ENCODE data around the gene TNS1. TPM values are rescaled to one million over a fixed set of nuclear protein-coding genes. Genes with fewer than 3 reads are reported as not detected.

TNS1 gene
- polyA plus RNA-seq, 1 of the 3 experiments (the other 2 are of a cell fraction) = 12.1 TPM

GRCh38 chr2:217785544-217786045 is 217.2 kb downstream of the TNS1 start:
- no peak overlapping the region for H3K27ac ChIP-seq (ENCODE audit: low read depth in 2 of 2, low read length in 1 of 2)
- no peaks in the 10 kb centered on the region for H3K27me3 ChIP-seq (ENCODE audit: insufficient read depth)
- no peak overlapping the region for H3K9ac ChIP-seq
- WGBS (ENCODE audit: low lambda C conversion rate) = 22% methylated on average over 9 of the region's 10 CpGs
- H4K20me1 ChIP-seq (ENCODE audit: insufficient read depth) = no peaks in the 10 kb centered on the region; the same call in 1 of the 2 replicates
- H3K79me2 ChIP-seq (ENCODE audit: insufficient read depth) = no peaks in the 10 kb centered on the region
- H3K4me1 ChIP-seq (ENCODE audit: control insufficient read depth in 1 of 2, insufficient read depth in 2 of 2, low read depth in 1 of 2, low read length in 1 of 2) = peaks cover 0 to 9% of the 10 kb centered on the region in 2 experiments; a peak in 2 of 4 replicates
- H3K4me3 ChIP-seq (ENCODE audit: low read depth in 2 of 2, low read length in 1 of 2) = no peak overlapping the region; a peak in 1 of 4 replicates
- peak; percentile 90 for DNase-seq
- no peaks in the 10 kb centered on the region for H3K9me2 ChIP-seq
- peak overlapping the region; percentile 77; the same call in 1 of the 2 replicates for H2AFZ ChIP-seq (ENCODE audit: low read depth)
- H3F3A ChIP-seq (replicated peaks; ENCODE audit: insufficient read depth) = peaks cover 29% of the 10 kb centered on the region
- H3K9me3 ChIP-seq = no peaks in the 10 kb centered on the region
- ChIA-PET POLR2A (interaction anchor here (0.6 to 2.3 kb wide), 4 partner anchors 102 to 249 kb away, joined by 3 to 8 read pairs (median 5); no protein-coding TSS in a partner anchor), CTCF (interaction anchor here (0.6 to 18.5 kb wide), 71 partner anchors 8 to 611 kb away, joined by 3 to 666 read pairs (median 6); partner anchors contain the start of genes RUFY4 and TNS1)
- TF ChIP-seq SMC3 (IDR thresholded peaks at IDR 0.05; ENCODE audit: low read depth, low read length) = peak; percentile 82
- TF ChIP-seq POLR2AphosphoS5 (IDR thresholded peaks at IDR 0.05; ENCODE audit: low read depth, low read length) = no peak
- TF ChIP-seq YY1 (IDR thresholded peaks at IDR 0.05; ENCODE audit: low read depth) = no peak
- no peak for TF ChIP-seq GATA2 (CRISPR knock-in tag; IDR thresholded peaks at IDR 0.05)
- no peak for TF ChIP-seq RFX5 (IDR thresholded peaks at IDR 0.05; ENCODE audit: low read length)
- TF ChIP-seq CTCF (IDR thresholded peaks at IDR 0.05) = peak; percentile 94
- peak; percentile 98 for TF ChIP-seq RAD21 (IDR thresholded peaks at IDR 0.05; ENCODE audit: low read length)
- peaks cover 0 to 24% of the 10 kb centered on the region in 2 experiments for H3K36me3 ChIP-seq (replicated peaks in 1 of 2; ENCODE audit: control insufficient read depth in 1 of 2, insufficient read depth in 2 of 2, low read length in 1 of 2)
- no peak overlapping the region for H3K4me2 ChIP-seq

GRCh38 chr2:217784996-217785543 is 217.7 kb downstream of the TNS1 start:
- Histone ChIP-seq H3F3A (replicated peaks; ENCODE audit: insufficient read depth) (peaks cover 24% of the 10 kb centered on the region), H3K9ac (no peak overlapping the region), H2AFZ (ENCODE audit: low read depth) (peak overlapping the region; percentile 77; the same call in 1 of the 2 replicates), H3K36me3 (replicated peaks in 1 of 2; ENCODE audit: control insufficient read depth in 1 of 2, insufficient read depth in 2 of 2, low read length in 1 of 2) (peaks cover 0 to 26% of the 10 kb centered on the region in 2 experiments), H3K9me3 (no peaks in the 10 kb centered on the region), H3K4me2 (no peak overlapping the region), H3K9me2 (no peaks in the 10 kb centered on the region), H4K20me1 (ENCODE audit: insufficient read depth) (no peaks in the 10 kb centered on the region), H3K4me1 (ENCODE audit: control insufficient read depth in 1 of 2, insufficient read depth in 2 of 2, low read depth in 1 of 2, low read length in 1 of 2) (peaks cover 0 to 9% of the 10 kb centered on the region in 2 experiments; a peak in 2 of 4 replicates), H3K27ac (ENCODE audit: low read depth in 2 of 2, low read length in 1 of 2) (no peak overlapping the region), H3K79me2 (ENCODE audit: insufficient read depth) (no peaks in the 10 kb centered on the region), H3K4me3 (ENCODE audit: low read depth in 2 of 2, low read length in 1 of 2) (no peak overlapping the region; a peak in 1 of 4 replicates), H3K27me3 (ENCODE audit: insufficient read depth) (no peaks in the 10 kb centered on the region)
- POLR2A ChIA-PET = interaction anchor here (0.6 to 2.3 kb wide), 4 partner anchors 102 to 250 kb away, joined by 3 to 8 read pairs (median 5); no protein-coding TSS in a partner anchor
- CTCF ChIA-PET = interaction anchor here (0.6 to 18.5 kb wide), 62 partner anchors 9 to 611 kb away, joined by 3 to 666 read pairs (median 6); partner anchors contain the start of genes RUFY4 and TNS1
- TF ChIP-seq RCOR1 (IDR thresholded peaks at IDR 0.05; ENCODE audit: low read length) (no peak), JUND (IDR thresholded peaks at IDR 0.05) (no peak), USF1 (IDR thresholded peaks at IDR 0.05; ENCODE audit: borderline replicate concordance, low read depth) (no peak), SIN3A (IDR thresholded peaks at IDR 0.05; ENCODE audit: borderline replicate concordance, low read depth, low read length) (no peak), GATA2 (CRISPR knock-in tag; IDR thresholded peaks at IDR 0.05) (no peak), NFIC (IDR thresholded peaks at IDR 0.05; ENCODE audit: borderline replicate concordance) (no peak), REST (IDR thresholded peaks at IDR 0.05; ENCODE audit: low read depth, low read length) (no peak), MAX (IDR thresholded peaks at IDR 0.05; ENCODE audit: low read depth) (no peak), USF2 (IDR thresholded peaks at IDR 0.05; ENCODE audit: borderline replicate concordance, low read depth, low read length) (no peak), ZBTB33 (IDR thresholded peaks at IDR 0.05; ENCODE audit: borderline replicate concordance, low read depth) (no peak), YY1 (IDR thresholded peaks at IDR 0.05; ENCODE audit: low read depth) (no peak)
- WGBS (ENCODE audit: low lambda C conversion rate) = 72% methylated on average over 13 of the region's 14 CpGs
- no peak for DNase-seq
